IPS-20b (cell line): Measurements from ENCODE around the gene FBXW9.
"Not testable (repeated sequence)": the region's sequence is repeated elsewhere in the genome, so short reads cannot be mapped to it uniquely, and the experiment has no call there.

Source experiments
- H3K27ac ChIP-seq: one replicate; pipeline ENCODE4 v1.5.1; 2013; ENCODE audit warnings: low read length
- H3K27me3 ChIP-seq: 2 replicates; pipeline ENCODE4 v1.6.1; 2013; ENCODE audit warnings: mild to moderate bottlenecking, low read length, inconsistent platforms; ENCODE audit not compliant: insufficient read depth
- H3K36me3 ChIP-seq: 2 replicates; pipeline ENCODE4 v1.6.1; 2013; ENCODE audit warnings: low read depth, mild to moderate bottlenecking, inconsistent platforms, low read length, moderate library complexity; ENCODE audit not compliant: insufficient read depth
- H3K4me1 ChIP-seq: 2 replicates; pipeline ENCODE4 v1.6.1; 2013; ENCODE audit warnings: mild to moderate bottlenecking, control low read depth, inconsistent platforms, low read length, moderate library complexity; ENCODE audit not compliant: insufficient read depth
- H3K4me3 ChIP-seq: 2 replicates; pipeline ENCODE4 v1.5.1; 2013; ENCODE audit warnings: mild to moderate bottlenecking, low read length, inconsistent platforms
- H3K9ac ChIP-seq: 2 replicates; pipeline ENCODE4 v1.6.1; 2013; ENCODE audit warnings: low read depth, mild to moderate bottlenecking, inconsistent platforms, low read length, moderate library complexity
- H3K9me3 ChIP-seq: 2 replicates; pipeline ENCODE4 v1.6.1; 2013; ENCODE audit warnings: mild to moderate bottlenecking, low read depth, low read length, inconsistent platforms; ENCODE audit not compliant: insufficient read depth

The FBXW9 gene

DNA sequence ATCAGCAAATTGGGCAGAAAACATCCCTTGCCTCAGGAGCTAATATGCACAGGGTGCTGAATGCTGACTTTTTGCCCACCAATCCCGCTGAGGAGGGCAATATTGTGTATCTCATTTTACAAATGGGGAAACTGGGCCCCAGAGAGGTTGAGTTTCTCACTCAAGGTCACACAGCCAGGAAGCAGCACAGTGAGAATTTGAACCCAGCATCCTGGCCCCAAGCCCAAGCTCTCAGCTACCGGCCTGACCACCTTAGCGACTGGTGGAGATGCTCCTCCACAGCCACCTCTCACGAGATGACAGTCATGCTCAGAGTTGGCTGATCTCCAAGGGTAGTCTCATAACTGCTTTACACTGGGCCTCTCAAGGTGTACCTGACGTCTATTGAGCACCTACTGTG is 3.5 kb downstream of the FBXW9 start:
- H3K27ac ChIP-seq = no peak overlapping the region
- H3K4me1 ChIP-seq = 0 out of 2 replicates have a peak, but pooled peaks cover 3% of the 10 kb centered on the region
- H3K36me3 ChIP-seq = peaks cover 3% of the 10 kb centered on the region; the same call in 1 of the 2 replicates
- H3K9ac ChIP-seq = no peak overlapping the region
- no peaks in the 10 kb centered on the region for H3K27me3 ChIP-seq
- H3K9me3 ChIP-seq = no peaks in the 10 kb centered on the region
- H3K4me3 ChIP-seq = no peak overlapping the region

DNA sequence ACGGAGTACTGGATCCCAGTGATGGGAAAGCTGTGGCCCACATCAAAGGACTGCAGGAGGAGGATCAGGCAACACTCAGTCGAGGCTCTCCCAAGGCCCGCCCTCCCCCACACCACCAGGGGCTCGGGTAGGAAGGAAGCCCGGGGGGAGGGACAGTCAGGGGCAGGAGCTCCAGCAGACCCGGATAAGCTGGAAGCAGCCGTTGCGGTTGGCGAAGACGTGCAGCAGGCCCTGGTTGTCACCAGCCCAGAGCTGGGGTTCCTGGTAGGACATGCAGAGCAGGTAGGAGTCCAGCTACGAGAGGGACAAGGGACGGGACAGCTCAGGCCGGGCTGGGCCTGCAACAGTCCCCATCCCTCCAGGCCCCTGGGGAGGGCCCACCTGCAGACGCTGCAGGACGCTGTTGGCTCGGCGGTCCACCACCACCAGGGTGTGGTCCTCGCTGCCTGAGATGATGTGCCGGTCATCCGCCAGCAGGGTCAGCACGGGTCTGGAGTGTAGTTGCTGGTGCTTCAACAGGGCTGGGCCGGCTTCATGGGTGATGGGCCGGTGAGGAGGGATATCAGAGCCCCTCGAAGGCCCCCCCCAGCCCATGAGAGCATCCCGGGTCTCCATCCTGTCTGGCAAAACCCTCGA is 6.7 kb downstream of the FBXW9 start:
- Histone ChIP-seq H3K4me3 (no peak overlapping the region), H3K4me1 (no peaks in the 10 kb centered on the region), H3K36me3 (no peaks in the 10 kb centered on the region), H3K27me3 (no peaks in the 10 kb centered on the region), H3K9ac (no peak overlapping the region), H3K9me3 (no peaks in the 10 kb centered on the region), H3K27ac (no peak overlapping the region)

DNA sequence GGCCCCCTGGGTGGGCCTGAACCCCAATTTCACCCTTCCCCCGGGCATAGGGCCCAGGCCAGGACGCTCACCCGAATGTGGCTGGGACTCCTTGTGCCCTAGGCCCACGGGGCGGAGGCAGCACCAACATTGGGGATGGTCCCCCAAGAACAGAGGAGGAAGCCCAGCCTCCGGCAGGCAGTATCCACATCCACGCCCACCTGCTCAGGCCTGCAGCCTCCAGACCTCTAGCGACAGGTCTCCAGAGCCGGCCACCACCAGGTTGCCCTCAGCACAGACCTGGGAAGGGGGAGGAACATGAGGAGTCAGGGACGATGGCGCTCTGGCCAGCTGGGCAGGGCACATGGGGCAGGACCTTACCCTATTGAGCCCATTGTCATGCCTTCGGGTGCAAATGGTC is 7.4 kb downstream of the FBXW9 start:
- Histone ChIP-seq H3K36me3 (no peaks in the 10 kb centered on the region), H3K9me3 (no peaks in the 10 kb centered on the region), H3K27me3 (no peaks in the 10 kb centered on the region), H3K9ac (no peak overlapping the region), H3K27ac (no peak overlapping the region), H3K4me3 (no peak overlapping the region), H3K4me1 (no peaks in the 10 kb centered on the region)

DNA sequence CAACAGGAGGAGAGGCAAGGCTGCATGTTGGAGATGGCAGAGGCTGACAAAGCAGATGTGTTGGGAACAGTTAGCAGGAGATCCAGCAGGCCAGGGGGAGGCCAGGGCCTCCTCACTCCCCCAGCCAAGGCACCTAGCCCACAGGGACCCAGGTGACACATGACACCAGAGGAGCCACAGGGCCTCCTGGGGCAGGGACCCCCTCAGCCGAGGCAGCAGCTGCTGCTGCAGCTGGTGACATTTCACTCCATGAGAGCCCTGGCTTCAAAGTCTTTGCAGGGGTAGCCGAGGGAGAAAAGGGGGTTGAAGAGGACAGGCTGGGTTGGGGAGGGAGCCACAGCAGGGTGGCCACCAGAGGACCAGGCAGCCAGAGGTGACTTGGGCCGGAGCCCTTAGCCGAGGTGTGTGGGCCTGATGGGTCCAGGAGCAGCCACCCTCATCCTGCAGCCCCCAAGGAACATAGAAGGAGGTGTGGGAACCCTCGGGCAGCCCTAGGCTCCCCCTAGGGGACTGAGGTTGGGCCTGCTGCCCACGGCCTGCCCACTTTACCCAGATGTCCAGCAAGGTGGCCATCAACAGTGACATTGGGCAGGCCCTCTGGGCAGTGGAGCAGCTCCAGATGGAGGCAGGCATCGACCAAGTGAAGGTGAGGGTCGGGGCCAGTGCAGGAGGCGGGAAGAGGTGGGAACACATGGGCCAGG is 8.8 kb downstream of the FBXW9 start, which contains the start of gene GNG14:
Gene GNG14, plus strand, starts transcription at position 503 of the 701 bp plus-strand sequence. Its CDS starts 51 bp downstream, at position 554.
- Histone ChIP-seq H3K36me3 (no peaks in the 10 kb centered on the region), H3K4me3 (no peak within 1 kb of the TSS), H3K4me1 (no peaks in the 10 kb centered on the region), H3K27me3 (no peaks in the 10 kb centered on the region), H3K9me3 (no peaks in the 10 kb centered on the region), H3K27ac (no peak within 1 kb of the TSS), H3K9ac (no peak within 1 kb of the TSS)

DNA sequence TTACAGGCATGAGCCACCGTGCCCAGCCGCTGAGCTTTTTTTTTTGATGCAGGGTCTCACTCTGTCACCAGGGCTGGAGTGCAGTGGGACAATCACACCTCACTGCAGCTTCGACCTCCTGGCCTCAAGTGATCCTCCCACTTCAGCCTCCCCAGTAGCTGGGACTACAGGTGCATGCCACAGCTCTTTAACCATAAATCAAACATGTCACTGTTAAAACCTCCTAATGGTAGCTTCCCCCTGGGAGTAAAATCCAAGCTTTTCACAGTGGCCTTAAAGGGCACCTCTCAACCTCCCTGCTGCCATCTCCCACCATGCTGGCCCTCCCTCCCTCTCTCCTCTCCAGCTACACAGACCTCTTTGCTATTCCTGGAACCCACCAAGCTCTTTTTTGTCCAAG is 10.6 kb downstream of the FBXW9 start:
- H3K36me3 ChIP-seq = no peaks in the 10 kb centered on the region
- H3K9me3 ChIP-seq = no peaks in the 10 kb centered on the region
- no peaks in the 10 kb centered on the region for H3K27me3 ChIP-seq
- no peak overlapping the region for H3K27ac ChIP-seq
- no peak overlapping the region for H3K9ac ChIP-seq
- H3K4me1 ChIP-seq = no peaks in the 10 kb centered on the region
- H3K4me3 ChIP-seq = no peak overlapping the region

DNA sequence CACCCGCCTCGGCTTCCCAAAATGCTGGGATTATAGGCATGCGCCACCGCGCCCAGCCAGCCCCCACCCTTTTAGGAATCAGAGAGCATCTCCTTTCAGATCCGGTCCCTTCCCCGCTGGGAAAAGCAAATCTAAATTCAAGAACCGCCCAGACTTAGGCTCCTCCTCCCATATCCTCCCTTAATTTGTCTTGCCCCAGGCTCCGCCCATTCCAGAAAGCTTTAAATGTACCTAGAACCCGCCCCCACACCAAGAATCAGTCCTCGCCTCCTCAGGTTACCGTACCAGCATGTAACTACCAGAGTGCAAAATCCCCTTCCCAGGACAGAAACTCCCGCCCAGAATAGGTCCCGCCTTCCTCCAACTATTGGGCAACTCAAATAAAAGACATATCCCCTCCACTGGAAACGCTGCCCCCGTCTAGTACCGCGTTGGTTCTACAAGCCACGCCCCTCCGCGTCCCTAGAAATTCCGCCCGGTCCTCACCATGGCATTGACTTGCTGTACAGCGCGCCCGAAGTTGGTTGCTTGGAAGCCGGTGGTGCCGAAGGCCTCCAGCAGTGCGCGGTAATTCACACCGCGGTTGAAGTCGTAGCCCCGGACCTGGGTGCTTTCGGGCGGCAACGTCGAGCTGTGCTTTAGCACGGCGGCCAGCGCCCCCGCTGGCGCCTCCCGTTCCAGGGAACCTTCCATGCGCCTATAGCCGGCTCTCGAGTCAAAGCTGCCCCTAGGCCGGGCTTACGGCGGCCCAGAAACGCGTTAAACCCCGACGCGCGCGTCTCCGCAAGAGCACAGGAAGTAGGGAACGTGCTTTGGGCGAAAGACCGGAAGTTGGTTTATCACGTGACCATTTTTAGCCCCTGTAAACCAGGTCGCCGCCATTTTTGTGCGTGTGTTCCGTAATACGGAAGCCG is 15.1 kb downstream of the FBXW9 start, which contains the start of gene DHPS:
Gene DHPS, minus strand, starts transcription at position 807 of the 914 bp plus-strand sequence. Its CDS starts 114 bp downstream, at position 693.
- Histone ChIP-seq H3K36me3 (peaks cover 36% of the 10 kb centered on the region), H3K9ac (peak within 1 kb of the TSS; percentile 100), H3K4me1 (no peaks in the 10 kb centered on the region), H3K27ac (peak within 1 kb of the TSS; percentile 100), H3K9me3 (no peaks in the 10 kb centered on the region), H3K4me3 (peak within 1 kb of the TSS; percentile 99), H3K27me3 (no peaks in the 10 kb centered on the region)

DNA sequence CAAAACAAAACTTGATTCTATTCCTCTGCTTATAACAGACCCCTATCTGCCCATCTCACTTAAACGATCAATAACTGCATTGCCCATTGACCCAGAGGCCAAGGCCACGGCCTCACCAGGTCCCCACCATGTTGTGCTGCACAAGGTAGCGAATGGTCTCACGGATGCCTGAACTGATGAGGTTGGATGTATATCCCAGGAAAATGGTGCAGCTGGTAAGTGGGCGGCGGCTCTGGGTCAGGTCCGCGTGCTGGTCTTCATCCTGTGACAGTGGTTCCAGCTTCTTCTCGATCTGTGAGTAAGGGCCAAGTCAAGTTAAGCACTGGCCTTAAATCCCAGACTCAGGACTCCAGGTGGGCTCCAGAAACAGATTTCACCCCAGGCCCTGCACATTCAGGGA is 16.4 kb downstream of the FBXW9 start:
- Histone ChIP-seq H3K27ac (no peak overlapping the region), H3K27me3 (no peaks in the 10 kb centered on the region), H3K4me1 (no peaks in the 10 kb centered on the region), H3K9ac (no peak overlapping the region), H3K9me3 (no peaks in the 10 kb centered on the region), H3K36me3 (peaks cover 49% of the 10 kb centered on the region), H3K4me3 (no peak overlapping the region)

DNA sequence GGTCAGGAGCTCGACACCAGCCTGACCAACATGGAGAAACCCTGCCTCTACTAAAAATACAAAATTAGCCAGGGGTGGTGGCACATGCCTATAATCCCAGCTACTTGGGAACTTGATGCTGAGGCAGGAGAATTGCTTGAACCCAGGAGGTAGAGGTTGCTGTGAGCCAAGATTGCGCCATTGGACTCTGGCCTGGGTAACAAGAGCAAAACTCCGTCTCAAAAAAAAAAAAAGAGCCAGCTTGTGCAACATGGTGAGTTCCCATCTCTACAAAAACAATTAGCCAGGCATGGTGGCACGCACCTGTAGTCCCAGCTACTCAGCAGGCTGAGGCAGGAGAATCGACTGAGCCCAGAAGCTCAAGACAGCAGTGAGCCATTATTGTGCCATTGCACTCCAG is 18.4 kb downstream of the FBXW9 start:
- H3K27me3 ChIP-seq, H3K9me3 ChIP-seq, H3K4me1 ChIP-seq, H3K9ac ChIP-seq, H3K4me3 ChIP-seq, H3K27ac ChIP-seq: not testable (repeated sequence)
- H3K36me3 ChIP-seq = peaks cover 65% of the 10 kb centered on the region

DNA sequence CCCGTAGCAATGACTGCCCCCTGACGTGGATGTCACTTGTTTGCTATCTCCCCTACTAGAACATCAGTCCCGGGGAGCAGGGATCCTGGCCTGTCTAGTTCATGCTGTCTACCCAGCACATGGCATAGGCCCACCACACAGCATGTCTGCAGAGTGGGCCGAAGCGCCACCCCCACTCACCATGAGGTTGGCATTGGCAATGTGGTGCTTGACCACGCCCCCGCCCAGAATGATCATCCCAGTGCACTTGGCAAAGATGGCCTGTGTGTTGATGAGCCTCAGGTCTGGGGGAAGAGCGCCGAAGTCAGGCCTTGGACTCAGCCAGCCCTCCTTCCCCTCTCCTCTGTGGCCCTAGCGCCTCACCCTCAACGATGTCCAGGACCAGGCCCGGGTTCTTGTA is 19.5 kb downstream of the FBXW9 start:
- Histone ChIP-seq H3K4me1 (no peaks in the 10 kb centered on the region), H3K9ac (no peak overlapping the region), H3K36me3 (peaks cover 74% of the 10 kb centered on the region), H3K27ac (no peak overlapping the region), H3K4me3 (no peak overlapping the region), H3K9me3 (no peaks in the 10 kb centered on the region), H3K27me3 (no peaks in the 10 kb centered on the region)

DNA sequence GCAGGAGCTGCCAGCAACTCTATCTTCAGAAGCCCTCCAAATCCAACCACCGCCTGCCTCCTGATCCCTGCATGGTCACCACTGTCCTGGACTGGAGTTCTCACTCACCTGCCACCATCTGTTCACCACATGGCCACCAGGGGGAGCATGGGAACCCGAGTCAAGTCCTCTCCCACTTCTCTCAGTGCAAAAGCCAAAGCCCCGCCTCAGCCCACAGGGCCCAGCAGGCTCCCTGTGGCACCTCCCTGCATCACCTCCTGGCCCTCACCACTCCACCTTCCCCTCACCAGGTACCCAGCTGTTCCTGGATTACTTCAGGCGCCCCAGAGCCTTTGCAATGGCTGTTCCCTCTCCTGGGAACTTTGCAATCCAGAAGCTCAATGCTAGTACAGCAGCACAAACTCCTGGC is 20.0 kb downstream of the FBXW9 start:
- peaks cover 74% of the 10 kb centered on the region for H3K36me3 ChIP-seq
- H3K27me3 ChIP-seq = no peaks in the 10 kb centered on the region
- no peaks in the 10 kb centered on the region for H3K9me3 ChIP-seq
- no peak overlapping the region for H3K4me3 ChIP-seq
- H3K9ac ChIP-seq = no peak overlapping the region
- H3K27ac ChIP-seq = no peak overlapping the region
- H3K4me1 ChIP-seq = no peaks in the 10 kb centered on the region

DNA sequence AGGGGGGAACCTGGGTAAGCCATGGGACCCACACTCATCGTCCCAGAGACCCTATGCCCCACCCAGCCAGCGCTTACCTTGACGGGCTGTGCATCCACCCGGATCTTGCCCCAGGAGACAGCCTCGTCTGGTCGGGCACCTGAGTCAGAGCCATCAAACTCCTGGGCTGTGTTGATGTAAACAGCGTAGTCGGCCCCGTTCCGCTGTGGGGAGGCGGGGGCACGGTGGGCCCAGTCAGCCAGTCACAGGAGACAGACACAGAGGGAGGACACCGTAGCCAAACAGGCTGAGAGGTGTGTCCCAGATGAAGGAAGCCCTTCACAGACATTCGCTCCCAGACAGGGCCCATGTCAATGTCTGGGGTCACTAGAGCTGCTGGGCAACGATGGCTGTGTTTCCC is 20.5 kb downstream of the FBXW9 start:
- Histone ChIP-seq H3K4me1 (no peaks in the 10 kb centered on the region), H3K27me3 (no peaks in the 10 kb centered on the region), H3K27ac (no peak overlapping the region), H3K36me3 (peaks cover 75% of the 10 kb centered on the region), H3K9ac (no peak overlapping the region), H3K9me3 (no peaks in the 10 kb centered on the region), H3K4me3 (no peak overlapping the region)
